Measurements from ENCODE around the gene CD248.

The CD248 gene

GRCh38 chr11:66281001-66281400 is 35.8 kb downstream of the CD248 start:
- Histone ChIP-seq H3K9ac (no peak overlapping the region), H3K4me2 (ENCODE audit: low read length) (no peak overlapping the region), H3K4me1 (no peaks in the 10 kb centered on the region), H3K9me3 (ENCODE audit: control insufficient read depth, low read length) (no peaks in the 10 kb centered on the region), H2AFZ (no peak overlapping the region), H3K79me2 (no peaks in the 10 kb centered on the region), H3K36me3 (ENCODE audit: control insufficient read depth, insufficient read depth, low read length) (no peaks in the 10 kb centered on the region), H3K27me3 (ENCODE audit: control insufficient read depth, insufficient read depth, low read length) (no peaks in the 10 kb centered on the region), H3K27ac (no peak overlapping the region), H3K4me3 (ENCODE audit: low read depth, low read length) (no peak overlapping the region)
- TF ChIP-seq CTCF (IDR thresholded peaks at IDR 0.05) = no peak

- H3K27ac ChIP-seq = no peak overlapping the region
- no peak for TF ChIP-seq CTCF (IDR thresholded peaks at IDR 0.05)
- H3K4me1 ChIP-seq = no peaks in the 10 kb centered on the region
- no peak overlapping the region for H3K4me2 ChIP-seq (ENCODE audit: low read length)
- no peaks in the 10 kb centered on the region for H3K9me3 ChIP-seq (ENCODE audit: control insufficient read depth, low read length)
- H3K36me3 ChIP-seq (ENCODE audit: control insufficient read depth, insufficient read depth, low read length) = no peaks in the 10 kb centered on the region
- no peak overlapping the region for H2AFZ ChIP-seq
- H3K9ac ChIP-seq = no peak overlapping the region
- no peak overlapping the region for H3K4me3 ChIP-seq (ENCODE audit: low read depth, low read length)
- H3K27me3 ChIP-seq (ENCODE audit: control insufficient read depth, insufficient read depth, low read length) = no peaks in the 10 kb centered on the region
- no peaks in the 10 kb centered on the region for H3K79me2 ChIP-seq
These were observed 36.4 kb downstream of the CD248 start for GRCh38 chr11:66280428-66280827.

GRCh38 chr11:66279092-66279734 is 37.6 kb downstream of the CD248 start:
- Histone ChIP-seq H3K4me2 (ENCODE audit: low read length) (no peak overlapping the region), H3K9me3 (ENCODE audit: control insufficient read depth, low read length) (no peaks in the 10 kb centered on the region), H3K27me3 (ENCODE audit: control insufficient read depth, insufficient read depth, low read length) (no peaks in the 10 kb centered on the region), H3K4me3 (ENCODE audit: low read depth, low read length) (no peak overlapping the region), H2AFZ (no peak overlapping the region), H3K4me1 (no peaks in the 10 kb centered on the region), H3K9ac (no peak overlapping the region), H3K79me2 (no peaks in the 10 kb centered on the region), H3K27ac (no peak overlapping the region), H3K36me3 (ENCODE audit: control insufficient read depth, insufficient read depth, low read length) (no peaks in the 10 kb centered on the region)
- no peak for TF ChIP-seq CTCF (IDR thresholded peaks at IDR 0.05)

- no peak overlapping the region for H3K4me2 ChIP-seq (ENCODE audit: low read length)
These were observed 38.3 kb downstream of the CD248 start for GRCh38 chr11:66278363-66279091.

More at GRCh38 chr11:66278363-66279091, 38.3 kb downstream of the CD248 start:
- H3K79me2 ChIP-seq = no peaks in the 10 kb centered on the region
- H3K27me3 ChIP-seq (ENCODE audit: control insufficient read depth, insufficient read depth, low read length) = no peaks in the 10 kb centered on the region
- no peaks in the 10 kb centered on the region for H3K4me1 ChIP-seq
- no peak overlapping the region for H3K9ac ChIP-seq
- H3K27ac ChIP-seq = no peak overlapping the region
- no peaks in the 10 kb centered on the region for H3K36me3 ChIP-seq (ENCODE audit: control insufficient read depth, insufficient read depth, low read length)
- H3K4me3 ChIP-seq (ENCODE audit: low read depth, low read length) = no peak overlapping the region
- TF ChIP-seq CTCF (IDR thresholded peaks at IDR 0.05) = no peak
- no peaks in the 10 kb centered on the region for H3K9me3 ChIP-seq (ENCODE audit: control insufficient read depth, low read length)
- H2AFZ ChIP-seq = no peak overlapping the region
